ENCODE data around the gene DZIP3.

DNA sequence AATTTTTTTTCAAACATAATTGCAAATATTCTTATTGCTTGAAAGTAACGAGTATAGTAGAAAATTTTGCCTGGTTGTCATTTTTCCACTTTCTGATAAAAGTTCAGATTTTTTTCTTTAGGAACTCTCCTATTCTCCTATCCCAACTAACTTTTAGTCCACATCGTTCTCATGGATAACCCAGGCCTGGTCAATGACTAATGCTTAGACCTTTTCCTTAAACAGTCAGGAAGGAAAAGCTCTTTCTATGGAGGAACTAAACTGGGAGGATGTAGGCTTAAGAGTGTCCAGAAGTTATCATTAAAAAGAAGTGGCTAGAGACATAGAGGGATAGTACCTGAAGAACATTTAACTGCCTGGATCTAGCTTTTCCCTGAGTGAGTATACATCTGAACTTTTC lies 27.0 kb upstream of the DZIP3 start:
- no peak for TF ChIP-seq POLR2A (IDR thresholded peaks at IDR 0.05)
- TF ChIP-seq, protein P1, sequence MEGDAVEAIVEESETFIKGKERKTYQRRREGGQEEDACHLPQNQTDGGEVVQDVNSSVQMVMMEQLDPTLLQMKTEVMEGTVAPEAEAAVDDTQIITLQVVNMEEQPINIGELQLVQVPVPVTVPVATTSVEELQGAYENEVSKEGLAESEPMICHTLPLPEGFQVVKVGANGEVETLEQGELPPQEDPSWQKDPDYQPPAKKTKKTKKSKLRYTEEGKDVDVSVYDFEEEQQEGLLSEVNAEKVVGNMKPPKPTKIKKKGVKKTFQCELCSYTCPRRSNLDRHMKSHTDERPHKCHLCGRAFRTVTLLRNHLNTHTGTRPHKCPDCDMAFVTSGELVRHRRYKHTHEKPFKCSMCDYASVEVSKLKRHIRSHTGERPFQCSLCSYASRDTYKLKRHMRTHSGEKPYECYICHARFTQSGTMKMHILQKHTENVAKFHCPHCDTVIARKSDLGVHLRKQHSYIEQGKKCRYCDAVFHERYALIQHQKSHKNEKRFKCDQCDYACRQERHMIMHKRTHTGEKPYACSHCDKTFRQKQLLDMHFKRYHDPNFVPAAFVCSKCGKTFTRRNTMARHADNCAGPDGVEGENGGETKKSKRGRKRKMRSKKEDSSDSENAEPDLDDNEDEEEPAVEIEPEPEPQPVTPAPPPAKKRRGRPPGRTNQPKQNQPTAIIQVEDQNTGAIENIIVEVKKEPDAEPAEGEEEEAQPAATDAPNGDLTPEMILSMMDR (IDR thresholded peaks at IDR 0.05): no peak

Data from vagina (tissue), 2 donors.